ENCODE data around the gene HES7. TPM values are rescaled to one million over a fixed set of nuclear protein-coding genes. Genes with fewer than 3 reads are reported as not detected.

The HES7 gene
- polyA plus RNA-seq, 1 donor from 2014 or later = 15.3 TPM

Small RNA genes lying within 50 kb of the gene (small RNA-seq; reads per million reads assigned to genes)
- gene MIR4314 = 0 reads per million in 3 experiments

Other genes starting within 250 kb of the HES7 start
- gene CHD3, start 235.3 kb downstream of the HES7 start, polyA plus RNA-seq = 115 and 159 TPM in 2 replicates
- gene RNF227, start 207.8 kb downstream of the HES7 start, polyA plus RNA-seq = 69.9 and 81.4 TPM in 2 replicates
- gene KCNAB3, start 194.2 kb downstream of the HES7 start, polyA plus RNA-seq = 5.6 and 7.6 TPM in 2 replicates
- 34.0 and 38.3 TPM in 2 replicates for gene TRAPPC1, start 192.2 kb downstream of the HES7 start, polyA plus RNA-seq
- 48.7 and 52.0 TPM in 2 replicates for gene CNTROB, start 191.9 kb downstream of the HES7 start, polyA plus RNA-seq
- 0.07 and 0.10 TPM in 2 replicates for gene GUCY2D, start 121.5 kb downstream of the HES7 start, polyA plus RNA-seq
- gene ALOX15B, start 85.0 kb downstream of the HES7 start, polyA plus RNA-seq = not detected in 2 replicates
- gene ALOX12B, start 36.4 kb downstream of the HES7 start, polyA plus RNA-seq = 0.31 and 0.34 TPM in 2 replicates
- gene ALOXE3, start 5.6 kb downstream of the HES7 start, polyA plus RNA-seq = 0.77 and 1.6 TPM in 2 replicates
- 1.9 and 2.0 TPM in 2 replicates for gene PER1, start 28.3 kb upstream of the HES7 start, polyA plus RNA-seq
- 91.6 and 98.3 TPM in 2 replicates for gene VAMP2, start 38.8 kb upstream of the HES7 start, polyA plus RNA-seq
- 23.3 and 31.7 TPM in 2 replicates for gene TMEM107, start 52.3 kb upstream of the HES7 start, polyA plus RNA-seq
- 12.1 and 13.7 TPM in 2 replicates for gene BORCS6, start 66.1 kb upstream of the HES7 start, polyA plus RNA-seq
- gene AURKB, start 86.5 kb upstream of the HES7 start, polyA plus RNA-seq = 0.84 and 4.8 TPM in 2 replicates
- 11.9 and 16.5 TPM in 2 replicates for gene CTC1, start 124.0 kb upstream of the HES7 start, polyA plus RNA-seq
- gene PFAS, start 125.2 kb upstream of the HES7 start, polyA plus RNA-seq = 11.0 and 11.7 TPM in 2 replicates
- gene RANGRF, start 164.6 kb upstream of the HES7 start, polyA plus RNA-seq = 20.9 and 42.5 TPM in 2 replicates
- 0.25 TPM in 1 of 2 replicates, not detected in the other for gene SLC25A35, start 171.3 kb upstream of the HES7 start, polyA plus RNA-seq
- gene ARHGEF15, start 186.1 kb upstream of the HES7 start, polyA plus RNA-seq = 0.10 and 0.14 TPM in 2 replicates
- gene ODF4, start 215.7 kb upstream of the HES7 start, polyA plus RNA-seq = not detected in 2 replicates

Measured in neural cell (in vitro differentiated cells).